Right lobe of liver (tissue), 6 donors: ENCODE data around the gene MSANTD1. TPM values are rescaled to one million over a fixed set of nuclear protein-coding genes. Genes with fewer than 3 reads are reported as not detected.

Experiments used
- ATAC-seq, 4 donors: fragments of 200-7000 bp; cut with Tn5 transposase; one replicate each; pipeline ENCODE4 v1.9.1; 2020; ENCODE audit warnings: mild to moderate bottlenecking in 4 of 4, moderate library complexity in 4 of 4
- DNase-seq, 3 donors: peaks; one replicate each; pipeline ENCODE4 v3.0.0-alpha.2; 2020
- H3K27ac ChIP-seq, 3 donors: fragments of 200-600 bp; one replicate each; pipeline ENCODE4 v1.8.0; 2022
- H3K27me3 ChIP-seq, 2 donors: fragments of 200-600 bp; one replicate each; pipeline ENCODE4 v1.8.0; 2022
- H3K36me3 ChIP-seq, 4 donors: fragments of 200-600 bp; sonication (generic) in 1 of 4; one replicate each; pipeline versions ENCODE4 v1.5.1 to v1.8.0; 2017 to 2022; ENCODE audit warnings: control low read depth in 1 of 4
- H3K4me1 ChIP-seq, 4 donors: fragments of 200-600 bp; sonication (generic) in 1 of 4; one replicate each; pipeline versions ENCODE4 v1.5.1 to v1.8.0; 2017 to 2022; ENCODE audit warnings: control low read depth in 1 of 4
- H3K4me3 ChIP-seq, 3 donors: fragments of 200-600 bp; one replicate each; pipeline ENCODE4 v1.8.0; 2022
- H3K9me3 ChIP-seq, 4 donors: fragments of 200-600 bp; sonication (generic) in 1 of 4; one replicate each; pipeline versions ENCODE4 v1.5.1 to v1.8.0; 2017 to 2022; ENCODE audit warnings: control low read depth in 1 of 4
- CTCF ChIP-seq, 4 donors: fragments of 200-600 bp in 3 of 4; fragments of 450-650 bp in 1 of 4; IDR thresholded peaks; one replicate each; pipeline versions ENCODE4 v1.5.1 to v1.8.0; 2016 to 2022; ENCODE audit warnings: antibody characterized with exemption in 4 of 4, mild to moderate bottlenecking in 2 of 4
- POLR2A ChIP-seq: fragments of 450-650 bp; IDR thresholded peaks from one replicate; pipeline ENCODE4 v1.6.1; 2017; ENCODE audit warnings: antibody characterized with exemption, mild to moderate bottlenecking
- WGBS: methylation state at CpG from one replicate; pipeline ENCODE4 v1.1.6; 2018; ENCODE audit warnings: low coverage, low lambda C conversion rate; ENCODE audit not compliant: insufficient coverage; ENCODE audit errors: missing lambda C conversion rate; 5-methylcytosine and 5-hydroxymethylcytosine counted together
- intact Hi-C, 2 donors: fragments of 100-400 bp; cut with DNase I; formaldehyde crosslinking; loops; one replicate each; pipeline versions ENCODE4 v1.11.2 to v1.14.1; 2022
- long read RNA-seq: library from polyadenylated mRNA; unstranded; transcript quantifications from one replicate; pipeline ENCODE4 v2.0.0, GENCODE V29; 2019
- total RNA-seq, 6 experiments: library from RNA; depleted of rRNA in 2 of 6; stranded (reverse); fragments of >200 nt in 2 of 6; fragmentation: NEBNext Ultra II Directional in 3 of 6; extraction: Animal tissue kit (Norgen Biotek cat#: 25700) in 3 of 6; gene quantifications; one replicate each; pipeline versions ENCODE4 v1.1.0 to v1.2.4, GENCODE V29; 2016 to 2023
- donor health status: DM: no; HTN: yes; CAD: no.
- donor health status: DM: no; HTN: no; CAD: no.
- donor health status: DM: no; HTN: no; CAD: no.
- donor health status: DM: no; HTN: yes; CAD: no.
- donor health status: DM: no; HTN: yes; CAD: no.

The MSANTD1 gene
- total RNA-seq: under 1 TPM in 5 of 6 experiments, not detected in 1; 0.46 to 0.84 (median 0.64) TPM
- long read RNA-seq: 0 reads

GRCh38 chr4:3248811-3249661 is at the start of gene MSANTD1:
MSANTD1 (plus strand) TSS chr4:3249159; CDS start chr4:3249223, 64 bp downstream.
- no peak within 1 kb of the TSS for H3K27ac ChIP-seq
- intact Hi-C loops: no loop called here
- H3K4me1 ChIP-seq: no peaks in the 10 kb centered on the region
- peak in 1 of 3 donors; percentile 52 for DNase-seq
- 90% methylated on average over 30 of the region's 72 CpGs for WGBS
- TF ChIP-seq CTCF (IDR thresholded peaks at IDR 0.05) (no peak), POLR2A (no peak)
- H3K4me3 ChIP-seq: no peak within 1 kb of the TSS
- no peaks in the 10 kb centered on the region for H3K36me3 ChIP-seq
- no peaks in the 10 kb centered on the region for H3K27me3 ChIP-seq
- H3K9me3 ChIP-seq: no peaks in the 10 kb centered on the region
- no peak for ATAC-seq

- Histone ChIP-seq H3K4me1 (peaks cover 0 to 36% (median 11%) of the 10 kb centered on the region in 4 donors), H3K27me3 (no peaks in the 10 kb centered on the region), H3K36me3 (peaks cover 0 to 13% (median 3%) of the 10 kb centered on the region in 4 donors), H3K9me3 (no peaks in the 10 kb centered on the region), H3K27ac (no peak overlapping the region), H3K4me3 (no peak overlapping the region)
- intact Hi-C loops: no loop called here
- TF ChIP-seq CTCF (IDR thresholded peaks at IDR 0.05): no peak
- TF ChIP-seq POLR2A: no peak
- DNase-seq (no peak), ATAC-seq (no peak)
- WGBS: 96% methylated on average over 14 of the region's 17 CpGs
Observed at GRCh38 chr4:3199653-3200422, 49.1 kb upstream of the MSANTD1 start.

- no peak for TF ChIP-seq CTCF (IDR thresholded peaks at IDR 0.05)
- TF ChIP-seq POLR2A: no peak
- intact Hi-C loops: no loop called here
- DNase-seq: peak in 1 of 3 donors; percentile 34
- peaks cover 0 to 13% (median 3%) of the 10 kb centered on the region in 4 donors for H3K36me3 ChIP-seq
- no peak overlapping the region for H3K4me3 ChIP-seq
- peaks cover 0 to 43% (median 16%) of the 10 kb centered on the region in 4 donors for H3K4me1 ChIP-seq
- no peaks in the 10 kb centered on the region for H3K9me3 ChIP-seq
- no peaks in the 10 kb centered on the region for H3K27me3 ChIP-seq
- ATAC-seq: no peak
- 88% methylated on average over 6 of the region's 8 CpGs for WGBS
- peak overlapping the region in 1 of 3 donors; percentile 17 for H3K27ac ChIP-seq
Observed at GRCh38 chr4:3200423-3201090, 48.4 kb upstream of the MSANTD1 start.
